H9 (cell line): ENCODE data around the gene LDB3. TPM values are rescaled to one million over a fixed set of nuclear protein-coding genes. Genes with fewer than 3 reads are reported as not detected.

Source experiments
- DNase-seq: peaks from one replicate; pipeline ENCODE4 v3.0.0-alpha.2; 2017
- H2AFZ ChIP-seq: one replicate; pipeline ENCODE4 v1.6.1; 2013; ENCODE audit warnings: mild to moderate bottlenecking, low read length, control low read depth, moderate library complexity
- H2AK5ac ChIP-seq: 2 replicates; pipeline ENCODE4 v1.6.1; 2013; ENCODE audit warnings: low read length, control low read depth, mixed read lengths; ENCODE audit not compliant: insufficient read length
- H2BK120ac ChIP-seq: one replicate; pipeline ENCODE4 v1.6.1; 2013; ENCODE audit warnings: low read depth, mild to moderate bottlenecking, low read length, control low read depth, inconsistent platforms; ENCODE audit not compliant: poor library complexity, severe bottlenecking
- H2BK12ac ChIP-seq: 2 replicates; pipeline ENCODE4 v1.6.1; 2013; ENCODE audit warnings: low read length, control low read depth, mixed read lengths, low read depth; ENCODE audit not compliant: insufficient read length
- H2BK15ac ChIP-seq: 2 replicates; pipeline ENCODE4 v1.6.1; 2013; ENCODE audit warnings: low read depth, low read length, control low read depth
- H2BK20ac ChIP-seq: one replicate; pipeline ENCODE4 v1.6.1; 2013; ENCODE audit warnings: low read depth, mild to moderate bottlenecking, low read length, control low read depth, inconsistent platforms; ENCODE audit not compliant: poor library complexity, severe bottlenecking
- H2BK5ac ChIP-seq: 2 replicates; pipeline ENCODE4 v1.6.1; 2013; ENCODE audit warnings: low read length, control low read depth, mixed read lengths; ENCODE audit not compliant: insufficient read length
- H3K14ac ChIP-seq: 2 replicates; pipeline ENCODE4 v1.6.1; 2013; ENCODE audit warnings: low read length, control low read depth; ENCODE audit not compliant: insufficient read depth
- H3K18ac ChIP-seq: 2 replicates; pipeline ENCODE4 v1.6.1; 2013; ENCODE audit warnings: low read depth, mild to moderate bottlenecking, mixed read lengths, low read length, control low read depth; ENCODE audit not compliant: insufficient read length
- H3K23ac ChIP-seq: 2 replicates; pipeline ENCODE4 v1.6.1; 2013; ENCODE audit warnings: low read length, control low read depth, mixed read lengths, low read depth; ENCODE audit not compliant: insufficient read length
- H3K23me2 ChIP-seq: 2 replicates; pipeline ENCODE4 v1.6.1; 2013; ENCODE audit warnings: low read depth, mild to moderate bottlenecking, mixed read lengths, low read length, control low read depth; ENCODE audit not compliant: insufficient read length, poor library complexity, severe bottlenecking
- H3K27ac ChIP-seq: 2 replicates; pipeline ENCODE4 v1.5.1; 2013; ENCODE audit warnings: low read length, control low read depth, mixed read lengths, low read depth; ENCODE audit not compliant: insufficient read length
- H3K27me3 ChIP-seq: 2 replicates; pipeline ENCODE4 v1.6.1; 2013; ENCODE audit warnings: low read length, control low read depth, inconsistent platforms; ENCODE audit not compliant: insufficient read depth
- H3K4ac ChIP-seq: 2 replicates; pipeline ENCODE4 v1.6.1; 2013; ENCODE audit warnings: low read depth, mild to moderate bottlenecking, control low read depth, inconsistent platforms, low read length, moderate library complexity
- H3K4me1 ChIP-seq: 2 replicates; pipeline ENCODE4 v1.6.1; 2013; ENCODE audit warnings: low read length, control low read depth, inconsistent platforms; ENCODE audit not compliant: insufficient read depth
- H3K4me2 ChIP-seq: 2 replicates; pipeline ENCODE4 v1.6.1; 2013; ENCODE audit warnings: low read length, control low read depth, mixed read lengths; ENCODE audit not compliant: insufficient read length, insufficient read depth
- H3K56ac ChIP-seq: 2 replicates; pipeline ENCODE4 v1.6.1; 2013; ENCODE audit warnings: low read depth, mild to moderate bottlenecking, mixed read lengths, low read length, control low read depth; ENCODE audit not compliant: insufficient read length
- H3K79me1 ChIP-seq: 2 replicates; pipeline ENCODE4 v1.6.1; 2013; ENCODE audit warnings: low read depth, mild to moderate bottlenecking, moderate library complexity, low read length, control low read depth, inconsistent platforms; ENCODE audit not compliant: insufficient read depth, poor library complexity, severe bottlenecking
- H3K79me2 ChIP-seq: 2 replicates; pipeline ENCODE4 v1.6.1; 2013; ENCODE audit warnings: low read length, control low read depth, inconsistent platforms; ENCODE audit not compliant: insufficient read depth
- H3K9ac ChIP-seq: 2 replicates; pipeline ENCODE4 v1.6.1; 2013; ENCODE audit warnings: low read length, control low read depth, mixed read lengths; ENCODE audit not compliant: insufficient read length; ENCODE audit errors: extremely low read depth
- H3K9me3 ChIP-seq: one replicate; pipeline ENCODE4 v1.6.1; 2013; ENCODE audit warnings: low read depth, low read length, inconsistent platforms; ENCODE audit not compliant: control insufficient read depth
- H3T11ph ChIP-seq: one replicate; pipeline ENCODE4 v1.6.1; 2013; ENCODE audit warnings: mild to moderate bottlenecking, low read length, control low read depth, inconsistent platforms
- H4K20me1 ChIP-seq: one replicate; pipeline ENCODE4 v1.6.1; 2013; ENCODE audit not compliant: control insufficient read depth, insufficient read length, insufficient read depth
- H4K5ac ChIP-seq: 2 replicates; pipeline ENCODE4 v1.6.1; 2013; ENCODE audit warnings: low read depth, mild to moderate bottlenecking, mixed read lengths, low read length, control low read depth; ENCODE audit not compliant: insufficient read length
- H4K8ac ChIP-seq: replicated peaks from 2 replicates; pipeline ENCODE4 v1.6.1; 2013; ENCODE audit warnings: low read length, control low read depth, mixed read lengths, low read depth; ENCODE audit not compliant: insufficient read length
- H4K91ac ChIP-seq: 2 replicates; pipeline ENCODE4 v1.6.1; 2013; ENCODE audit warnings: low read depth, mild to moderate bottlenecking, moderate library complexity, mixed read lengths, low read length, control low read depth; ENCODE audit not compliant: insufficient read length
- H3K27ac Mint-ChIP-seq, 3 experiments: 2 replicates in 2 of 3; 3 replicates in 1 of 3; pipeline ENCODE4 v1.8.0; 2020 to 2021; ENCODE audit warnings: mixed read lengths in 3 of 3, mild to moderate bottlenecking in 1 of 3, moderate library complexity in 1 of 3
- H3K27me3 Mint-ChIP-seq: 2 replicates; pipeline ENCODE4 v1.8.0; 2021; ENCODE audit warnings: low read depth, mild to moderate bottlenecking, moderate library complexity, mixed read lengths
- H3K36me3 Mint-ChIP-seq, 3 experiments: 2 replicates in 2 of 3; 3 replicates in 1 of 3; pipeline ENCODE4 v1.8.0; 2020 to 2021; ENCODE audit warnings: low read depth in 3 of 3, mixed read lengths in 3 of 3; ENCODE audit not compliant: insufficient read depth in 1 of 3
- H3K4me1 Mint-ChIP-seq, 2 experiments: 2 replicates each; pipeline ENCODE4 v1.8.0; 2020; ENCODE audit warnings: mixed read lengths in 2 of 2
- H3K4me3 Mint-ChIP-seq, 2 experiments: 2 replicates in 1 of 2; 3 replicates in 1 of 2; pipeline ENCODE4 v1.8.0; 2020 to 2021; ENCODE audit warnings: mild to moderate bottlenecking in 2 of 2, mixed read lengths in 2 of 2, moderate library complexity in 1 of 2
- H3K9me3 Mint-ChIP-seq, 2 experiments: 2 replicates in 1 of 2; 3 replicates in 1 of 2; pipeline ENCODE4 v1.8.0; 2020; ENCODE audit warnings: mild to moderate bottlenecking in 2 of 2, mixed read lengths in 2 of 2, moderate library complexity in 1 of 2
- WGBS: extraction: QIAGEN DNeasy Blood & Tissue Kit; methylation state at CpG from one replicate; pipeline ENCODE4 v1.1.7; 2013; ENCODE audit warnings: missing lambda C conversion rate, low lambda C conversion rate, mixed read lengths; ENCODE audit not compliant: insufficient read length; ENCODE audit errors: extremely low coverage; 5-methylcytosine and 5-hydroxymethylcytosine counted together
- total RNA-seq: library from RNA; stranded (reverse); gene quantifications from 2 replicates; pipeline ENCODE4 v1.2.1, GENCODE V29; 2021
- TF ChIP-seq, protein P1 (sequence below): fragments of 200-600 bp; sonication (generic); conservative IDR thresholded peaks from 3 replicates; pipeline ENCODE4 v1.8.0; 2021; ENCODE audit warnings: antibody characterized with exemption, mild to moderate bottlenecking

LDB3 gene
- total RNA-seq, 1 experiment from 2014 or later = 0.17 TPM

DNA sequence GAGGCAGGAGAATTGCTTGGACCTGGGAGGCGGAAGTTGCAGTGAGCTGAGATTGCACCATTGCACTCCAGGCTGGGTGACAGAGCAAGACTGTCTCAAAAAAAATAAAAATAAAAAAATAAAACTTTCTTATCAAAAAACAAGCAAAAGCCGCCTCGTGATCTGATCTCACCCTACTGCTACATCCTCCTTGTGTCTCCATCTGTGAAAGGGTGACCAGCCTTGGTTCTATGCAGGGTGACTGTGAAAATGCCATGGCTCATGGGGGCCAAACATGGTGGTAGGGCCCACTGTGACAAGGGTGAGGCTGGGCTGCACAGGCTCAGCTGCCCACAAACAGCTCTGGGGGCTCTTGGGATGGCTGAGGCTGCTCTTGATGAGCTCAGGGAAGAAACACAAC lies 14.9 kb upstream of the LDB3 start:
- Histone ChIP-seq H3K9ac (no peak overlapping the region), H3K79me2 (no peaks in the 10 kb centered on the region), H4K91ac (no peak overlapping the region), H3K56ac (no peak overlapping the region), H3K4ac (no peak overlapping the region), H2AK5ac (no peak overlapping the region), H3K9me3 (no peaks in the 10 kb centered on the region), H3K4me2 (no peak overlapping the region), H3K79me1 (no peaks in the 10 kb centered on the region), H3K14ac (no peak overlapping the region), H4K8ac (no peak overlapping the region), H2AFZ (no peak overlapping the region), H2BK5ac (no peak overlapping the region), H3K27me3 (no peaks in the 10 kb centered on the region), H3K4me1 (no peaks in the 10 kb centered on the region), H2BK20ac (no peak overlapping the region), H3K23me2 (no peaks in the 10 kb centered on the region), H3K23ac (no peak overlapping the region), H2BK120ac (no peak overlapping the region), H2BK15ac (no peak overlapping the region), H2BK12ac (no peak overlapping the region), H3K18ac (no peak overlapping the region), H4K20me1 (no peaks in the 10 kb centered on the region), H4K5ac (no peak overlapping the region), H3K27ac (no peak overlapping the region), H3T11ph (no peak overlapping the region)
- Mint-ChIP-seq H3K36me3 (no peaks in the 10 kb centered on the region), H3K4me1 (peaks cover 11 to 12% of the 10 kb centered on the region in 2 experiments), H3K27ac (no peak overlapping the region), H3K27me3 (no peaks in the 10 kb centered on the region), H3K4me3 (no peak overlapping the region), H3K9me3 (no peaks in the 10 kb centered on the region)
- no peak for DNase-seq
- TF ChIP-seq, protein P1, sequence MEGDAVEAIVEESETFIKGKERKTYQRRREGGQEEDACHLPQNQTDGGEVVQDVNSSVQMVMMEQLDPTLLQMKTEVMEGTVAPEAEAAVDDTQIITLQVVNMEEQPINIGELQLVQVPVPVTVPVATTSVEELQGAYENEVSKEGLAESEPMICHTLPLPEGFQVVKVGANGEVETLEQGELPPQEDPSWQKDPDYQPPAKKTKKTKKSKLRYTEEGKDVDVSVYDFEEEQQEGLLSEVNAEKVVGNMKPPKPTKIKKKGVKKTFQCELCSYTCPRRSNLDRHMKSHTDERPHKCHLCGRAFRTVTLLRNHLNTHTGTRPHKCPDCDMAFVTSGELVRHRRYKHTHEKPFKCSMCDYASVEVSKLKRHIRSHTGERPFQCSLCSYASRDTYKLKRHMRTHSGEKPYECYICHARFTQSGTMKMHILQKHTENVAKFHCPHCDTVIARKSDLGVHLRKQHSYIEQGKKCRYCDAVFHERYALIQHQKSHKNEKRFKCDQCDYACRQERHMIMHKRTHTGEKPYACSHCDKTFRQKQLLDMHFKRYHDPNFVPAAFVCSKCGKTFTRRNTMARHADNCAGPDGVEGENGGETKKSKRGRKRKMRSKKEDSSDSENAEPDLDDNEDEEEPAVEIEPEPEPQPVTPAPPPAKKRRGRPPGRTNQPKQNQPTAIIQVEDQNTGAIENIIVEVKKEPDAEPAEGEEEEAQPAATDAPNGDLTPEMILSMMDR = no peak
- WGBS = no CpG with 5 or more reads among the region's 3 CpGs
